Kidney epithelial cell (primary cell): ENCODE data around the gene GGCX. TPM values are rescaled to one million over a fixed set of nuclear protein-coding genes. Genes with fewer than 3 reads are reported as not detected.
"Not testable (repeated sequence)": the region's sequence is repeated elsewhere in the genome, so short reads cannot be mapped to it uniquely, and the experiment has no call there.

Experiments used
- DNase-seq: peaks from one replicate; pipeline ENCODE4 v3.0.0-alpha.2; 2010; ENCODE audit warnings: low read depth
- H3K27me3 ChIP-seq: 2 replicates; pipeline ENCODE4 v1.6.0; 2011; ENCODE audit warnings: low read length; ENCODE audit not compliant: control insufficient read depth, insufficient read depth
- H3K36me3 ChIP-seq: 2 replicates; pipeline ENCODE4 v1.5.1; 2011; ENCODE audit warnings: low read length; ENCODE audit not compliant: control insufficient read depth, insufficient read depth
- H3K4me3 ChIP-seq: 2 replicates; pipeline ENCODE4 v1.5.1; 2011; ENCODE audit warnings: low read depth, mild to moderate bottlenecking, control low read depth, low read length
- CTCF ChIP-seq: IDR thresholded peaks from 2 replicates; pipeline ENCODE4 v1.5.1; 2011; ENCODE audit warnings: mild to moderate bottlenecking, moderate library complexity, low read length, control low read depth, inconsistent platforms; ENCODE audit not compliant: insufficient read depth, poor library complexity, severe bottlenecking
- total RNA-seq: library from RNA; depleted of rRNA; stranded (reverse); fragments of >200 nt; gene quantifications from 2 replicates; pipeline ENCODE4 v1.2.3, GENCODE V29; 2015

The GGCX gene
- total RNA-seq, 1 donor from 2014 or later: 25.7 TPM

GRCh38 chr2:85594715-85595300 is 33.5 kb upstream of the GGCX start:
- no peak for DNase-seq
- Histone ChIP-seq H3K36me3 (no peaks in the 10 kb centered on the region), H3K27me3 (no peaks in the 10 kb centered on the region), H3K4me3 (peak overlapping the region; percentile 68)
- TF ChIP-seq CTCF: no peak

DNA sequence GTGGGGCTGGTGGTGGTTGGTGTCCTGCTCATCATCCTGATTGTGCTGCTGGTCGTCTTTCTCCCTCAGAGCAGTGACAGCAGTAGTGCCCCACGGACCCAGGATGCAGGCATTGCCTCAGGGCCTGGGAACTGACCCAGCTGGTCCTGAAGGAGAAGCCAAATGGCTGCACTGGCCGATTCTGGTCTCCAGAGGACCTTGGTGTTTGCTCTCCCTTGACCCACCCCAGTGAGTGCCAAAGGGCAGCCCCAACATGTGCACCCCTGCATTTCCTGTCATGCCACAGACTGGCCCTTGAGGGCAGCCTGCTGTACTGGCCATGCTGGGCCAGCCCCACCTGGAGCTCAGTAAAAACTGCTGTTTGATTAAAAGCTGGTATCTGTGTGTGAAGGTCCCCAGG is 31.7 kb upstream of the GGCX start:
- H3K4me3 ChIP-seq: no peak overlapping the region
- no peaks in the 10 kb centered on the region for H3K36me3 ChIP-seq
- no peak for DNase-seq
- H3K27me3 ChIP-seq: no peaks in the 10 kb centered on the region
- TF ChIP-seq CTCF: no peak

- H3K4me3 ChIP-seq, H3K27me3 ChIP-seq, DNase-seq, H3K36me3 ChIP-seq: not testable (repeated sequence)
Measured at GRCh38 chr2:85592299-85592698, 31.0 kb upstream of the GGCX start.

DNA sequence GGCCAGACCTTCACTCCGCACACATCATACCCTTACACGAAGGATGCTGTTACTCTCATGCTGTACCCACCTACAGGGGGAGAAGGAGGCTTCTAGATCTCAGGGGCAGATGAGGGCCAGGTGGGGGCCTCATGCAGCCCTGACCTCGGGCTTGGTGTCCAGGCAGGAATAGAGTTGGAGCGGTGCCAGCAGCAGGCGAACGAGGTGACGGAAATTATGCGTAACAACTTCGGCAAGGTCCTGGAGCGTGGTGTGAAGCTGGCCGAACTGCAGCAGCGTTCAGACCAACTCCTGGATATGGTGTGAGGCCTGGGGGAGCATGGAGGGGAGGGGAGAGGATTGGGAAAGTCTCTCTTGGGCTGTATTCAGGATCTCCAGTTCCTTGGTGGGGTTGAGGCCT is 30.3 kb upstream of the GGCX start:
- H3K36me3 ChIP-seq: no peaks in the 10 kb centered on the region
- no peak overlapping the region for H3K4me3 ChIP-seq
- no peak for TF ChIP-seq CTCF
- no peak for DNase-seq
- H3K27me3 ChIP-seq: no peaks in the 10 kb centered on the region

- DNase-seq: no peak
- Histone ChIP-seq H3K36me3 (no peaks in the 10 kb centered on the region), H3K27me3 (no peaks in the 10 kb centered on the region), H3K4me3 (no peak overlapping the region)
- no peak for TF ChIP-seq CTCF
Measured at GRCh38 chr2:85590950-85591349, 29.7 kb upstream of the GGCX start.

DNA sequence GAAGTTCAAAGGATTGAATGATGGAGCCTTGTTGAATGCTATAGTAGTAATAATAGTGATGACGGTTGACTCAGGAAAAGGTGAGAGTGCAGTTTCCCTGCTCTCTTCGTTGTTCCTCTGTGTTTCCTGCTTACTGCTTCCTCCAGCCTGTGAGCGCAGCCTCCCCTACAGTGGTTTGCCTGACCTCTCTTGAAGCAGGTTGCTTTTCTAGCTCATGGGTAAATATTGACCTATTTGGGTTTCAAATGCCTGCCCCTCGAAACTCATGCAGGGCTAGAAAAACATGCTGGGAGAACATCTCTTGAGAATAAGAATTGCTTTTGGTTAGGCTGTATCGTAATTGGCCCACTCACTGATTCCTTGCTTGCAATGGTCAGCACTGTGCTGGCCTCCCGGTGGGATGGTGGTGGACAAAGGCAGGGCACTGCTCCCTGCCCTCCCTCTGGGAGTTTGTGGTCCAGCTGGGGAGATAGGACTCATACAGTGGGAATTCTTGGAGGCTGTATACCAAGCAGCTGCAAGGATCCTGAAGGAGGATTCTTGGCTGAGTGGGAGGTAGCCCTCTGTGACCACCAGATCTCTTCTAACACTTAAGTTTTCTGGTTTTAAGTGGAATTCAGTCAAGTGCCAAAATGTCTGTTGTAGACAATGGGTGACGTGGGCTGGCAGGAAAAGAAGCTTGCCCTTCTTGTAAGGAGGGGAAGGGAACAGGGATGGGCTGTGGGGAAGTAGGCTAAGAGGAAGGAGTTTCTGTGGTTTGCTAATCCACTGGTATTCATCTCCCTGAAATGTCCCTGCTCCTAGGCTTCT is 28.9 kb upstream of the GGCX start:
- no peaks in the 10 kb centered on the region for H3K27me3 ChIP-seq
- H3K4me3 ChIP-seq: no peak overlapping the region
- H3K36me3 ChIP-seq: no peaks in the 10 kb centered on the region
- TF ChIP-seq CTCF: no peak
- DNase-seq: no peak
